Measurements from ENCODE around the gene USP6NL.

Gene USP6NL

DNA sequence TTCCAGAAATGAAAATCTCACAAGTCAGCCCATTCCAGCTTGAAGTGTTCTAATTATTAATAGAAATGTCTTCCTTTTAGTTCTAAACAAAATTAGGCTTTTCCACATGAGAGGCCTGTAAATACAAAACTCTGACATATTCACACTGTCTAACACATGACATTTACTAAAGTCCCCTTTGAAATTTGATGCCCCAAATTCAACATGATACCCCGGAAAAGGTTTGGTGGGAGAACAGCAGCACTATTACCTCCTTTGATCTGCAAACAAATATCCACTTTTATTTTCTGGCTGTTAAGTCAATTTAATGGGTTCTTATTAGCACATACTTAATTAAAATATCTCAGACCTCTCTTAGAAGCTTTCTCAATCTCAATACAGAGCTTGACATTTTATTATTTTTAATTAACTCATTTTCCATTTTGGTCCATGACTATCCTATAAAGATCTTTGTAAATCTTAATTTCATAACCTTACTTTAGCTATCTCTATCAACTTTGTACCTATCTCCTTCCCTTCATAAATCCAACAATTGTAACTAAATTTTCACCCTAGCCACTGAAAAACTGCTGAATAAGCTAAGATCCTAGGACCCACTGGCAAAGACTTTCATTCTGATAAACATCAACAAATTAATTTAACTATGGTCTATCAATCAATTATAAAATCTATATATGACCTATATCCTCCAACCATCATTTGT, 63.2 kb downstream of the USP6NL start:
- no peak for DNase-seq

- peak; percentile 38 for DNase-seq
Observed at GRCh38 chr10:11546581-11546980, 64.9 kb downstream of the USP6NL start.

- DNase-seq = no peak
Observed at GRCh38 chr10:11541296-11541695, 70.2 kb downstream of the USP6NL start.

GRCh38 chr10:11539191-11539868, 72.1 kb downstream of the USP6NL start:
- peak; percentile 49 for DNase-seq

DNA sequence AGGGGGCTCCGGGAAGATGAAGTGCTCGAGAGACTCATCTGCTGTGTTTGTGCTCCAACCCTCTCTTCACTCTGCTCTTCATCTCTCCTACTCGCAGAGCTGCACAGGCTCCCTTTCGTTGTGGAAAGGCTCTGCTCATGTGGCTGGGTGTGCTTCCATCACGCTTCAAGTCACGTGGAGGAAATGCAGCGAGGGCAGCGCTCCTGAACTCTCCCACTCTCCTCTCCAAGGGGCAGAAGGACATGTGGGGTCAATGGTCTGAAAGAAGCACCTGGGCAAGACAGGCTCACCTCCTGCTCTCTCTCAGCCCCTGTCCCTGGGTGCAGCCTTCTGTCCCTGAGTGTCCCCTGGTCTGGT, 72.6 kb downstream of the USP6NL start:
- no peak for DNase-seq

DNA sequence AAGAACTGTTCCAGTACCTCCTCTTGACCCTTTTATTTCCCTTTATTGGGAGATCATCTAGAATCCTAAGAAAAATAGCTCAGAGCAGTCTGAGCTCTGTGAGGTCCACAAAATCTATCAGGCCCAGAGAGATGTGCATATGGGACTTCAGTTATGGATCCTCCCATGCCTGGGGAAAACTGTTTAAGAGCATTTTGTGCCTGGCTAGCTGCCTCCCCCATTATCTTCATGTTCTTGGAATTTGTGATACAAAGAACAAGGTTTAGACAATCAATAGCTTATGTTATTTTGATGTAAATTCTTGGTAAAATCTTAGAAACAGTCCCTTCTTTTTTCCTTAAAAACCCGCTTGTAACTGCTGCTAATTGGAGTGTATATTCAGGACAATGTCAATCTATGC, 75.2 kb downstream of the USP6NL start:
- DNase-seq = no peak

DNA sequence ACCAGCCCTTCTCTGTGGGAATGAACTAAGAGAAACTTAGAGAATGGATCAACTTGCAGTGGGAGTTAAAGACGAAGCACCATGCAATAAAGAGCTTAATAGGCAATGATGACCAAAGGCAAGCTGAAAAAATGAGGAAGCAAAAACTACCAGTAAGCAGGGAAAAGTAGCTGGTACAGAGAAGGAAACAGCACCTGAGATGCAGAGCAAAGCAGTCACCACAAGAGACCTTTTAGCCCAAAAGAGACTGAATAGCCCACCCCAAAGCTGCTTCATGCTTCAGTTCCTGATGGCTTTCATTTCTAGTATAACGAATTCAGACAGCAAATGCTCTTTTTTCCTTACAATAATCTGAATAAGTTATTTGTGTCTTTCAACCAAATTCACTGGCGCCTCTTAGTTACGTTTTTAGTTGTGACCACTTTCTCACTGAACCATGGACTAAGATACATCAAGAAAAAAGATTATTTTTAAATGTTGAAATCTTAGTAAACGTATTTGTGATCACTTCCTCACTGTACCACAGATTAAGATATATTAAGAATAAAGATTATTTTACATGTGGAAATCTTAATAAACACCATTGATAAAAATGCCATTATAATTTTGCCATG, 76.0 kb downstream of the USP6NL start:
- no peak for DNase-seq

DNA sequence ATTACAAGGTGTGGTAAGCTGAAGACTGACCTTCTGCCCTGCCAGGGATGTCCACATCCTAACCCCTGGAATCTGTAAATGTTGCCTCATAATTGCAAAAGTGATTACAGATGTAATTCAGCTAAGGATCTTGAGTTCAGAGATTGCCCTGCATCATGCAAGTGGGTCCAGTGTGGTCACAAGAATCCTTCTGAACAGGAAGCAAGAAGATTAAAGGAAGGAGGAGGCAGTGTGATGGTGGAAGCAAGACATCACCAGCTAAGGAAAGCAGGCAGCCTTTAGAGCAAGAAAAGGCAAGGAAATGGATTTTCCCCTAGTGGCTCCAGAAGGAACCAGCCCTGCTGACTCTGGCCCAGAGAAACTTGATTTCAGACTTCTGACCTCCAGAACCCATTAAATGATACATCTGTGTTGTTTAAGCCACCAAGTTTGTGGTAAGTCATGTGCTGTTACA, 78.1 kb downstream of the USP6NL start:
- DNase-seq = peak; percentile 33

DNA sequence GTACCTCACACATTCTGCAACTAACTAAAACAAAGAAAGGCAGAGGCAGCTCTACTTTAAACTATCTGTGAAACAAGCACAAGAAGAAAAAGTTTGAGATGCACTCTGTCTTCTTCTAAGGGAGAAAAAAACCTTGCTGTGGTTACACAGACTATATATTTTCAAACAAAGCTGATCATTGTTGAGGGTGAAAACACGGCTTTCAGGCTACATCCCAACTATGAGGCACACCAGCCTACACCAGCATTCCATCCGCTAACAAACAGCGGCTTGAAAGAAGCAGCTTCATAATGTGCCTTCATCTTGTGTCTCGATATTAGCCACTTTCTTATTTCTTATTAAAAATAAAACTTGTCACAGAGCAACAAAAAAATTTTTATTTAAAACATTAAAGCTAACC, 79.1 kb downstream of the USP6NL start:
- DNase-seq = peak; percentile 29

- no peak for DNase-seq
Observed at GRCh38 chr10:11530806-11531205, 80.6 kb downstream of the USP6NL start.

DNA sequence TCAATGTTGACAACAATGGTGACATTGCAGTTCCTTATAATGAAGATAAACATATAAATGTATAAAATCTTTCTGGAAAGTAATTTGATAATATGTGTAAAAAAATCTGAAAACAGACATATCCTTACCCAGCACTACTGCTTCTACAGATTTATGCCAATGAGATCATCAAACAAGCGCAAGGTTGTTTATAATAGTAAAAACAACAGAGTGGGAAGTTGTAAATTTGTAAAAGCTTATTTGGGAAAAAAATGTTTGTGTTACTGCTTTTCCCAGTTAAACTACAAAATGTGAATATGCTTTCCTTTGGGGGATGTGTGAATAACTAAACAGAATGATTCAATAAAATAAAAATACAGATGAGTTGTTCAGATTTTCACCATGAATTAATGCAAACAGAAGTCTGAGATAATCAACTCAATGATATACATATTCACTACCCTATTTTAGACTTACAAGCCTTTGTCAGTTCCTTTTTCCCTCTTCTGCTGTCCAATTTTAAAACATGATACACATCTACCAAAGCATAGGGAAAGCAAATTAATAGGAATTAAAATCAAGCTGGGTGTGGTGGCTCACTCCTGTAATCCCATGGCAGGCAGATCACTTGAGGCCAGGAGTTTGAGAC, 82.1 kb downstream of the USP6NL start:
- DNase-seq = no peak

- DNase-seq = no peak
Observed at GRCh38 chr10:11528286-11528685, 83.2 kb downstream of the USP6NL start.

GRCh38 chr10:11527691-11528255, 83.7 kb downstream of the USP6NL start:
- DNase-seq = no peak

GRCh38 chr10:11527068-11527467, 84.4 kb downstream of the USP6NL start:
- no peak for DNase-seq

DNA sequence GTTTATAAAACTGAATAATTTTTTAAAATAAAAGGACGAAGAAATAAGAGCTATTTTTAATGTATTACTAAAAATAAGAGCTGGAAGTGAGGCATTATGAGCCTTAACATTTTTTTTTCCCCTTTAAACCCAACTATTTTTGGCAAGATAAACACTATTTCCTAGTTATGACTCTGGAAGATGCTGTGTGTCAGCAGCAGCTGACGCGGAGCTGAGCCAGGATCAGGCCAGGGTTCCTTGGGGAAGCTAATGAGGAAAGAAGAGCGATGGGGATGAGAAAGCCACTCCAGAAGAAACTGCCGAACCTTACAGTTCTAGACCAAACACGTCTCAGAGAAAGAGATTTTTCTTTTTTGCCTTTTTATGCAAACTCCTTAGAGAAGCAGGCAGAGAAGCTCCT, 85.9 kb downstream of the USP6NL start:
- DNase-seq = no peak

- no peak for DNase-seq
Observed at GRCh38 chr10:11522821-11523245, 88.6 kb downstream of the USP6NL start.

DNA sequence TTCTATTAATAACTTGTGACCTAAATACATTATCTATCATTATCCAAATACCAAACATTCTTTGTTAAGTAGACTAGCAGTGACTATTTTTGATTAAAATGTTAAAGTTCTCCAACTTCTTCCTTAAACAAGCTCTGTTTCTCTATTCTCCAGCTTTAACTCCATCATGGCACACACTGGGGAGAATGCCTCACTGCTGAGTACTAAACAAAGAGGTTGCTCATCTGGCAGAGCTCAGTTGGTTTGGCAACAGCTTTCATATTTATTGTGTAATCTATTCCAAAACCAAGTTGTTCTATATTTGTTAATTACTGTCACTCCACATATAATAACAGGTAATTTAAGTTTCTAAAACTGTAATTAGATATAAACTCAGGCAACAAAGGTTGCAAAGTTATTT, 89.6 kb downstream of the USP6NL start:
- peak; percentile 12 for DNase-seq

DNA sequence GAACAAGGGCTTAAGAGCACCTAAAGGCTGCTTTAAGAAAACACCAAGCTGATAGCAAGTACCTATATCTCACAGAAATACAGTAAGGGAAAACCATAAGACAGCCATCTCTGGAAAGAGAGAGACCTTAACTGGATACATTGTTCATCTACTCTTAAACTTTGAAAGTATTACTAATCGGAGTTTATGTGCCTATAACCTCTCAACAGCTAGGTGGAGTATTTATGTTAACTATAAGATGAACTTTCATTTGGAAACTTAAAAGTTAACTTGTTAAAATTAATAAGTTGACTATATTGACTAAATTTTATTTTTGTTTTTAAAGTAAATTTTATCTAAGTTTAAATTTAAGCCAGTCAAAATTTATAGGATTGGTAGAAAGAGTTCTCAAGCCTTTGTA, 90.6 kb downstream of the USP6NL start:
- no peak for DNase-seq

DNA sequence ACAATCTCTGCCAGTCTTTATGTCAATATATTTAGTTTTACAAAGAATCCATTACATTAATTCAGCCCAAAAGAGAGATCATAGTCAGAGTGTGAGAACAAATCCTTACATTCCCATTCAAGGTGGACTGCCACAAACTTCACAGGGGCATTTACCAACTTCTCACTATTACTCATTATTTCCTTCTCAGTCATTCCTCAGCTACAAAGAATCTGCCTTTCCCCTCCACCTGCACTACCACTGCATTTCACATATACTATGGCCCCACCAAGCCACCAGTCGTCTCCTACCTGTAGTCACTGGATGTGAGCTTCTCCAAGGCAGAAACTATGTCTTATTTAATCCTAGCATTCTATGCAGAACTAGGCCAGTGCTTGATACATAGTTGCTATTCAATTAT, 94.3 kb downstream of the USP6NL start:
- DNase-seq = no peak

DNA sequence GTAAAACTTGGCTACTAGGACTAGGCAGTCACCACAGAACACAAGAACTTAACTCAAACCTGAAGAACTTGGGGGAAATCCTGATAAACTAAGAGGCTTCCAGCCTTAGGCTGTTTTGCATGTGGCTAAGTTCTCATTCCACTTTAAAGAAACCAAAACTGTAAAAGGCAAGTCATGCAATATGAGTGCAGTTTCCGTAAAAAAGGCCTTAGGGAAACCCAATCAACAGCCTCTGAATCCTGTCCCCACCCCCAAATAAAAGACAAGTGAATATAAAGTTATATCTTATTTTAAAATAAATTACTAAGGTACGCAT, 95.1 kb downstream of the USP6NL start:
- DNase-seq = no peak

DNA sequence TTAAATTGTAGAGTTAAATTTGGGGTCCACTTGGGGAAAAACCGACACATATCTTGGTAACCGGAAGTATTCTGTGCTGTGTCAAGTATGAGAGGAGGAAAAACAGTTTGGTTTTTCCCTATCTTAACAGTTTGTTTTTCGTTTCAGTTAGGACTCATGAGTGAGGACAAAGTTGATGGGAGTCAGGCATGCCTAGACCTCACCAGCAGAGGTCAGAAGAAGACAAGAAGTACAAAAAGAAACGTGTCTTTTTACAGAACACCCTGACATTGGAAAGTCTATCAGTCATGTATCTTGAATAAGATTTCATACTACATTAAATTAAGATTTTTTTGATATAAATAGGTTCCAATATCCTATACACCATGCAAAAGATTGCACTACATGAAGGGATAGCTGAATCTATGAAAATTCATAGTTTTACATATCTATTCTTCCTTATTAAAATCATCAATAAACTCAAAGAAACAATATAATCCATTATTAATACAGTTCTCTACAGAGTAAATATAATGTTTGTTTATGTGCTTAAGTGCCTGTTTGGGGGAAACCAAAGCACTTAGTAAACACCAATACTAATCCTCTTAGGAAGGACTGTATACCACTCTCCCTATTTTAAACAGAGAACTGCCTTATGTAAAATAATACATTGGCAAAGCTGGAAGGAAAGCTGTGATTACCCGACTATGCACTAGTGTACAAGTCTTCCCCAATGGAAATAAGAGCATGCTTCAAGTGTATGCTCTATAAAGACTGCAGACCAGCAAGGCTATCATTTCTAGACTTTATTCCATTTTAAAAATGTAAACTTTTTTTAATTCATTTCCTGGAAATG, 95.6 kb downstream of the USP6NL start:
- peak; percentile 60 for DNase-seq

- no peak for DNase-seq
Observed at GRCh38 chr10:11513727-11514126, 97.7 kb downstream of the USP6NL start.

Measured in fibroblast of skin of abdomen (primary cell).